Retinal pigment epithelial cell (primary cell): ENCODE data around the gene TTLL13.

Source experiments
- DNase-seq: peaks from one replicate; pipeline ENCODE4 v3.0.0-alpha.2; 2010; ENCODE audit warnings: low read depth
- H3K4me3 ChIP-seq: 2 replicates; pipeline ENCODE4 v1.5.1; 2011; ENCODE audit warnings: mild to moderate bottlenecking, low read length, control low read depth, moderate library complexity
- CTCF ChIP-seq: conservative IDR thresholded peaks from 2 replicates; pipeline ENCODE4 v1.5.1; 2011; ENCODE audit warnings: low read depth, low read length, control low read depth, inconsistent platforms

Gene TTLL13

GRCh38 chr15:90307661-90308060 lies 58.3 kb downstream of the TTLL13 start:
- TF ChIP-seq CTCF: no peak
- no peak overlapping the region for H3K4me3 ChIP-seq
- DNase-seq: no peak

- DNase-seq: no peak
- H3K4me3 ChIP-seq: no peak overlapping the region
- TF ChIP-seq CTCF: no peak
These were observed 59.7 kb downstream of the TTLL13 start for GRCh38 chr15:90309020-90309419.
